K562 (cell line): ENCODE results near the gene LAMTOR4. TPM values are rescaled to one million over a fixed set of nuclear protein-coding genes. Genes with fewer than 3 reads are reported as not detected.

Experiments
- ATAC-seq: fragments of 200-7000 bp; cut with Tn5 transposase; 3 replicates; pipeline ENCODE4 v1.9.1; 2020; ENCODE audit warnings: moderate library complexity
- BruUV-seq: library from RNA; stranded (reverse); fragments of 400-500 nt; replicated peaks from 2 replicates; lab custom pipeline; 2021; lab: Mats Ljungman, UMichigan
- CTCF ChIA-PET: fragments of 300-600 bp; formaldehyde crosslinking; extraction: SDS; loops from one replicate; lab custom pipeline; 2021; ENCODE audit warnings: low intra/inter-chr PET ratio; lab: Yijun Ruan, JAX
- POLR2A ChIA-PET: fragments of 300-600, 350-650 bp; sonication (Branson Sonifier 250); formaldehyde crosslinking; extraction: SDS; loops from one replicate; lab custom pipeline; 2021; ENCODE audit warnings: antibody characterized with exemption, inconsistent platforms; lab: Yijun Ruan, JAX
- DNase-seq, 4 experiments: peaks; one replicate each; pipeline versions ENCODE4 v3.0.0 to v3.0.0-alpha.2; 2011 to 2018; ENCODE audit warnings: low spot score in 3 of 4, mixed read lengths in 3 of 4; ENCODE audit errors: extremely low read depth in 1 of 4
- FAIRE-seq: peaks from 2 replicates; lab custom pipeline; 2011; peaks lifted over from hg19 to GRCh38; lab: Jason Lieb, UNC
- H2AFZ ChIP-seq: 2 replicates; pipeline ENCODE4 v1.6.0; 2011; ENCODE audit warnings: low read depth, low read length, control low read depth, inconsistent platforms
- H3K27ac ChIP-seq: fragments of 200-600 bp; 3 replicates; pipeline ENCODE4 v1.8.0; 2011; ENCODE audit warnings: low read depth, mild to moderate bottlenecking, control low read depth, inconsistent platforms, low read length, moderate library complexity, mixed read lengths; ENCODE audit errors: extremely low read depth
- H3K27me3 ChIP-seq, 2 experiments: fragments of 300-600 bp in 1 of 2; 2 replicates in 1 of 2; 3 replicates in 1 of 2; pipeline versions ENCODE4 v1.6.0 to v1.8.0; 2011; ENCODE audit warnings: inconsistent platforms in 2 of 2, low read length in 2 of 2, mild to moderate bottlenecking in 1 of 2, mixed read lengths in 1 of 2, moderate library complexity in 1 of 2; ENCODE audit not compliant: control insufficient read depth in 2 of 2, insufficient read depth in 2 of 2
- H3K36me3 ChIP-seq: fragments of 300-600 bp; 3 replicates; pipeline ENCODE4 v1.8.0; 2011; ENCODE audit warnings: mild to moderate bottlenecking, low read length, inconsistent platforms; ENCODE audit not compliant: control insufficient read depth, insufficient read depth
- H3K4me1 ChIP-seq, 2 experiments: fragments of 200-600 bp in 1 of 2; replicated peaks in 1 of 2; 2 replicates in 1 of 2; 3 replicates in 1 of 2; pipeline versions ENCODE4 v1.5.1 to v1.8.0; 2011; ENCODE audit warnings: inconsistent platforms in 2 of 2, low read length in 2 of 2, mild to moderate bottlenecking in 1 of 2, mixed read lengths in 1 of 2, moderate library complexity in 1 of 2; ENCODE audit not compliant: control insufficient read depth in 2 of 2, insufficient read depth in 2 of 2
- H3K4me2 ChIP-seq: 2 replicates; pipeline ENCODE4 v1.6.1; 2011; ENCODE audit warnings: low read length, control low read depth, inconsistent platforms, mixed read lengths; ENCODE audit not compliant: insufficient read depth
- H3K4me3 ChIP-seq: fragments of 200-600 bp; sonication (generic), shearing (Covaris generic); 2 replicates; pipeline ENCODE4 v1.5.1; 2016; ENCODE audit warnings: control low read depth, inconsistent platforms
- H3K79me2 ChIP-seq: fragments of 200-600 bp; 3 replicates; pipeline ENCODE4 v1.8.0; 2011; ENCODE audit warnings: low read length, inconsistent platforms; ENCODE audit not compliant: control insufficient read depth, insufficient read depth
- H3K9ac ChIP-seq, 2 experiments: 2 replicates each; pipeline versions ENCODE4 v1.6.0 to v1.6.1; 2011; ENCODE audit warnings: low read depth in 2 of 2, low read length in 2 of 2, control low read depth in 1 of 2, inconsistent platforms in 1 of 2, mild to moderate bottlenecking in 1 of 2, mixed read lengths in 1 of 2; ENCODE audit not compliant: insufficient read depth in 1 of 2
- H3K9me1 ChIP-seq: one replicate; pipeline ENCODE4 v1.6.0; 2011; ENCODE audit warnings: inconsistent platforms, mild to moderate bottlenecking, low read length, moderate library complexity; ENCODE audit not compliant: control insufficient read depth, insufficient read depth
- H3K9me3 ChIP-seq: replicated peaks from 2 replicates; pipeline ENCODE4 v1.5.1; 2011; ENCODE audit warnings: low read depth, low read length, inconsistent platforms; ENCODE audit not compliant: control insufficient read depth, insufficient read depth
- H4K20me1 ChIP-seq: replicated peaks from 2 replicates; pipeline ENCODE4 v1.6.1; 2011; ENCODE audit warnings: low read length, inconsistent platforms, mixed read lengths; ENCODE audit not compliant: control insufficient read depth, insufficient read depth
- BDP1 ChIP-seq: IDR thresholded peaks from 3 replicates; pipeline ENCODE4 v1.6.1; 2011; ENCODE audit not compliant: insufficient read length, insufficient read depth
- BHLHE40 ChIP-seq: IDR thresholded peaks from 2 replicates; pipeline ENCODE4 v1.6.1; 2011; ENCODE audit warnings: low read length, improper control_type of control experiment
- CBX8 ChIP-seq: fragments of 200-600 bp; sonication (generic); IDR thresholded peaks from 2 replicates; pipeline ENCODE4 v1.6.1; 2012; ENCODE audit warnings: borderline replicate concordance, mixed run types, low read depth, mild to moderate bottlenecking, moderate library complexity, mixed read lengths, low read length, control low read depth, inconsistent platforms; ENCODE audit not compliant: poor library complexity, severe bottlenecking; ENCODE audit errors: extremely low read depth
- CEBPB ChIP-seq: fragments of 450-650 bp; IDR thresholded peaks from 2 replicates; pipeline ENCODE4 v1.6.1; 2016; ENCODE audit warnings: missing genetic modification characterization, missing compliant biosample characterization
- DNMT1 ChIP-seq: fragments of 450-650 bp; IDR thresholded peaks from 2 replicates; pipeline ENCODE4 v1.6.1; 2016; ENCODE audit warnings: antibody characterized with exemption, mild to moderate bottlenecking
- IRF2 ChIP-seq: sonication (generic); formaldehyde crosslinking; IDR thresholded peaks from 2 replicates; pipeline ENCODE4 v1.8.1; 2022; ENCODE audit warnings: mild to moderate bottlenecking, missing genetic modification reagents
- RNF2 ChIP-seq: sonication (generic); IDR thresholded peaks from 2 replicates; pipeline ENCODE4 v1.6.1; 2016
- SMARCE1 ChIP-seq: fragments of 450-650 bp; IDR thresholded peaks from 2 replicates; pipeline ENCODE4 v1.7.1; 2016; ENCODE audit warnings: mild to moderate bottlenecking
- ZNF184 ChIP-seq: sonication (generic); formaldehyde crosslinking; IDR thresholded peaks from 2 replicates; pipeline ENCODE4 v1.5.0; 2020; ENCODE audit warnings: missing genetic modification reagents
- ZNF197 ChIP-seq: fragments of 200-800 bp; sonication (Bioruptor generic); IDR thresholded peaks from 2 replicates; pipeline ENCODE4 v1.6.1; 2016; ENCODE audit warnings: low read depth, missing genetic modification characterization, missing compliant biosample characterization
- WGBS: fragments of 100-300 bp; shearing (Covaris generic); methylation state at CpG from one replicate; pipeline ENCODE4 v1.1.6; 2016; ENCODE audit warnings: low coverage, mixed read lengths; ENCODE audit not compliant: insufficient coverage; ENCODE audit errors: missing lambda C conversion rate; 5-methylcytosine and 5-hydroxymethylcytosine counted together
- in situ Hi-C: fragments of 300-500 bp; cut with MboI; formaldehyde crosslinking; loops from 4 replicates; pipeline ENCODE4 v1.15.0; 2018; ENCODE audit warnings: inconsistent platforms, mixed read lengths
- intact Hi-C: fragments of 100-400 bp; cut with micrococcal nuclease; formaldehyde crosslinking; loops from 2 replicates; pipeline ENCODE4 v1.14.2; 2022
- polyA plus RNA-seq, 8 experiments: library from polyadenylated mRNA; depleted of rRNA in 4 of 8; stranded (reverse) in 5 of 8; unstranded in 3 of 8; fragments of >200 nt; fragmentation: Nextera tagmentation in 2 of 8; fragmentation: Illumina TruSeq in 1 of 8; extraction: Ambion mirVana in 2 of 8; extraction: Trizol in 1 of 8; gene quantifications; 2 replicates each; pipeline versions ENCODE4 v1.2.1 to v1.2.3, GENCODE V29; 2011 to 2014; ENCODE audit warnings: inconsistent platforms in 1 of 8, missing spikeins in 1 of 8
- total RNA-seq, 7 experiments: library from RNA; depleted of rRNA in 6 of 7; stranded (reverse); fragments of >200 nt in 6 of 7; fragmentation: Illumina TruSeq in 2 of 7; extraction: Trizol in 2 of 7; gene quantifications; 2 replicates each; pipeline versions ENCODE4 v1.2.1 to v1.2.3, GENCODE V29; 2011 to 2021; ENCODE audit warnings: low replicate concordance in 1 of 7
- TF ChIP-seq, protein P1 (sequence below), 2 experiments: IDR thresholded peaks in 1 of 2; conservative IDR thresholded peaks in 1 of 2; 2 replicates each; pipeline ENCODE4 v1.6.1; 2016; ENCODE audit warnings: low read depth in 2 of 2, mild to moderate bottlenecking in 1 of 2, missing compliant biosample characterization in 1 of 2, missing genetic modification characterization in 1 of 2, moderate library complexity in 1 of 2
- TF ChIP-seq, protein P2 (sequence below): sonication (generic); formaldehyde crosslinking; IDR thresholded peaks from 2 replicates; pipeline ENCODE4 v1.8.0; 2022; ENCODE audit warnings: missing genetic modification reagents, mild to moderate bottlenecking, moderate library complexity, borderline replicate concordance
- TF ChIP-seq, protein P3 (sequence below): fragments of 200-800 bp; sonication (Bioruptor generic); IDR thresholded peaks from 2 replicates; pipeline ENCODE4 v1.6.1; 2017; ENCODE audit warnings: missing genetic modification characterization, missing compliant biosample characterization

The LAMTOR4 gene
- total and polyA plus RNA-seq, 9 of the 15 experiments (the other 6 are each of a cell fraction or from before 2014, with no cell fraction given): 79.6 to 314 (median 195) TPM

DNA sequence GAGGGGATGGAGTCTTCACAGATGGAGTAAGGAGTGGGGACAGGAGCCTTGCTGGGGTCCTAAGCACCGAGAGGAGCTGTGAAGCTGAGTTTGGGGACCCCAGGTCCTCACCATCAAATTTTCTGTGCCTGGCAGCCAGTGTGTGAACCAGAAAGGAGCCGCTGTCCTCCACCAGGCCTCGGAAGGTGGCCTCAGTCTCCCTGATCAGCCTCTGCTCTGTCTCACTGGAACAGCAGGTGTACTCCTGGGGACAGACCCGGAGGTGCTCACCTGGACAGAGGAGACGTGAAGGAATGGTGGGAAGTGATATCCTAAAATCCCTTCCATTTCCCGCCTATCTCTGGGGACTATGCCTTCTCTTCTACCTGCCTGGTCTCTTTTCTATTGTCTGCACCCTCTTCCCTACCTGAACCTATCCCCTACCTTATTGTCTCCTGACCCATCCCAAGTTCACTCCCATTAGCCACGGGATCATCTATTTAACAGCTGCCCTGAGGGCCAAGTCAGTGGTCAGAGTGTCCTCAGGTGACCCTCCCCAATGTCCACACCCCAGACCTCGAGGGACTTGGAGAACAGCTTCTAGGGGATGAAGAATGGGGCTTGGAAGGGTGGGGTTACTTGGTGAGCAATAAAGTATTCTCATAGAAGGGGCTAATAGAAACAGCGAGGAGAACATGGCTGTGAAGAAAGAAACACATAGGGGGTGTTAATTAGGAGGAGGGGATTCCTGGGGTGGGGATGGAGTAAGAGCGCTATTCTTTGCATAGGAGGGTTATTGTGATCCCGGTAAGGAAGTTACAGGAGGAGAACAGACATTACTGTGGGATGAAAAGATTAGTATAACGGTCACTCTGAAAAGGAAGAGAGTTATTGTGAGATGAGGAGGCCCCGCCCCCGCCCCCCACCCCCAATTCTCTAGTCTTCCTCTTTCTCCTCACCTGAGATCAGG is 27.7 kb downstream of the LAMTOR4 start:
- 0 out of 2 replicates have a peak, but pooled peaks cover 4% of the 10 kb centered on the region for H4K20me1 ChIP-seq
- no peaks in the 10 kb centered on the region for H3K9me3 ChIP-seq
- ChIA-PET CTCF (no interaction called here), POLR2A (interaction anchor here (0.6 to 1.3 kb wide), 8 partner anchors 8 to 369 kb away, joined by 3 to 7 read pairs (median 3); partner anchors contain the start of genes GAL3ST4 and TRAPPC14)
- peak overlapping the region; percentile 79 for H2AFZ ChIP-seq
- peak overlapping the region; percentile 71 for H3K4me2 ChIP-seq
- no peak overlapping the region for H3K27ac ChIP-seq
- ATAC-seq (no peak), FAIRE-seq (peak; percentile 19), DNase-seq (peak in 1 of 4 experiments; percentile 8)
- peak overlapping the region; percentile 29 to 92; a peak in 2 of 4 replicates for H3K9ac ChIP-seq
- H3K79me2 ChIP-seq: no peaks in the 10 kb centered on the region
- no peaks in the 10 kb centered on the region for H3K27me3 ChIP-seq
- no peaks in the 10 kb centered on the region for H3K9me1 ChIP-seq
- in situ Hi-C loops: no loop called here
- no TSS peak for BruUV-seq
- TF ChIP-seq, protein P1, sequence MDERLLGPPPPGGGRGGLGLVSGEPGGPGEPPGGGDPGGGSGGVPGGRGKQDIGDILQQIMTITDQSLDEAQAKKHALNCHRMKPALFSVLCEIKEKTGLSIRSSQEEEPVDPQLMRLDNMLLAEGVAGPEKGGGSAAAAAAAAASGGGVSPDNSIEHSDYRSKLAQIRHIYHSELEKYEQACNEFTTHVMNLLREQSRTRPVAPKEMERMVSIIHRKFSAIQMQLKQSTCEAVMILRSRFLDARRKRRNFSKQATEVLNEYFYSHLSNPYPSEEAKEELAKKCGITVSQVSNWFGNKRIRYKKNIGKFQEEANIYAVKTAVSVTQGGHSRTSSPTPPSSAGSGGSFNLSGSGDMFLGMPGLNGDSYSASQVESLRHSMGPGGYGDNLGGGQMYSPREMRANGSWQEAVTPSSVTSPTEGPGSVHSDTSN (CRISPR knock-in tag; IDR thresholded peaks at IDR 0.05; ENCODE audit: low read depth): no peak
- TF ChIP-seq, protein P1 (tag; conservative IDR thresholded peaks at IDR 0.05; ENCODE audit: low read depth): no peak
- TF ChIP-seq CBX8 (no peak), ZNF197 (CRISPR knock-in tag) (no peak), BHLHE40 (no peak), SMARCE1 (no peak), IRF2 (no peak), DNMT1 (no peak), RNF2 (no peak), ZNF184 (CRISPR knock-in tag) (no peak), BDP1 (no peak), CEBPB (tag) (no peak)
- TF ChIP-seq, protein P2, sequence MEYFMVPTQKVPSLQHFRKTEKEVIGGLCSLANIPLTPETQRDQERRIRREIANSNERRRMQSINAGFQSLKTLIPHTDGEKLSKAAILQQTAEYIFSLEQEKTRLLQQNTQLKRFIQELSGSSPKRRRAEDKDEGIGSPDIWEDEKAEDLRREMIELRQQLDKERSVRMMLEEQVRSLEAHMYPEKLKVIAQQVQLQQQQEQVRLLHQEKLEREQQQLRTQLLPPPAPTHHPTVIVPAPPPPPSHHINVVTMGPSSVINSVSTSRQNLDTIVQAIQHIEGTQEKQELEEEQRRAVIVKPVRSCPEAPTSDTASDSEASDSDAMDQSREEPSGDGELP (CRISPR knock-in tag): no peak
- TF ChIP-seq, protein P3, sequence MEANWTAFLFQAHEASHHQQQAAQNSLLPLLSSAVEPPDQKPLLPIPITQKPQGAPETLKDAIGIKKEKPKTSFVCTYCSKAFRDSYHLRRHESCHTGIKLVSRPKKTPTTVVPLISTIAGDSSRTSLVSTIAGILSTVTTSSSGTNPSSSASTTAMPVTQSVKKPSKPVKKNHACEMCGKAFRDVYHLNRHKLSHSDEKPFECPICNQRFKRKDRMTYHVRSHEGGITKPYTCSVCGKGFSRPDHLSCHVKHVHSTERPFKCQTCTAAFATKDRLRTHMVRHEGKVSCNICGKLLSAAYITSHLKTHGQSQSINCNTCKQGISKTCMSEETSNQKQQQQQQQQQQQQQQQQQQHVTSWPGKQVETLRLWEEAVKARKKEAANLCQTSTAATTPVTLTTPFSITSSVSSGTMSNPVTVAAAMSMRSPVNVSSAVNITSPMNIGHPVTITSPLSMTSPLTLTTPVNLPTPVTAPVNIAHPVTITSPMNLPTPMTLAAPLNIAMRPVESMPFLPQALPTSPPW (CRISPR knock-in tag): no peak
- no peaks in the 10 kb centered on the region for H3K36me3 ChIP-seq
- H3K4me1 ChIP-seq: peaks cover 7 to 39% of the 10 kb centered on the region in 2 experiments; a peak in 4 of 5 replicates
- peak overlapping the region; percentile 51 for H3K4me3 ChIP-seq
- intact Hi-C loops: no loop called here
- 34% methylated on average over 13 of the region's 14 CpGs for WGBS
